ENCODE measurements around the gene GIGYF2.
"Not testable (repeated sequence)": the region's sequence is repeated elsewhere in the genome, so short reads cannot be mapped to it uniquely, and the experiment has no call there.

GIGYF2 gene

DNA sequence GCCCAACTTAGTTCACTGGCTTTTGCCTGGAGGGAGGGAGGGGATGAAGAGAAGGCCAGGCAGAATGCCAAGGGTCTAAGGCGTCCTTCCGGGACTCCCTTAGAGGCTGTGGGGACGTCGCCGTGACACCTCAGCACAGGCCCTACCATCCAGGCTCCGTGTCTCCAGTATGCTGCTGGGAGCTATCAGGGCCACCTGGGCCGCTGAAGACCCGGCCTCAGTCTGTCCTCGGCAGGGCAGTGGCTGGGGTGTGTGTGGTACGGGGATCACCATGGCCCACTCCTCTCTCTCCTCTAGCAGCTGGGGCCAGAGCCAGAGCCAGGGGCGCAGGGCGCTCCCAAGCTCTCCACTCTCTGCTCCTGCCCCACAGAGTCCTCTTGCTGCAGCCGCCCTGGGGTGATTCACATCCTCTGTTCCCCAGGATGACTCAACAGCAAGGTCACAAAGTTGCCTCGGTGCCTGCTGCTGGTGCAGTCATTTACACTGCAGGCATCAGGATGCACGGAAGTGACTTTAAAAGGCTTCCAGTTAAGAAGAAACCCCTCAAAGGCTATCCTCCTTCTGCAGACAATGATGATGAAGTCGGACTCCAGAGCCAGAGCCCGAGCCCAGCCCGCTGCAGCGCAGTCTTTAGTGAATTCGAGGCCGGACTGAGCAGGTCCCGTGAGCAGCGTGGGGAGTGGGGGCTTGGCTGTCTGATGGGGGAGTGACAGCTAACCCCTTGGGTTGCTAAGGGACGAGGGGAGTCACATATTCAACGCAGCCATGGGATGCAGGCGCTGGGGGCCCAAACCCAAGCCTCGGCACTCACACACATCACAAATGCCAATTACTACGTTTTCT lies 204.8 kb downstream of the GIGYF2 start:
- POLR2A ChIA-PET (ENCODE audit: low non-redundant PET): interaction anchor here (0.6 kb wide), 1 partner anchor 41 kb away, joined by 3 read pairs; no protein-coding TSS in a partner anchor
- CTCF ChIA-PET: interaction anchor here (0.7 kb wide), 1 partner anchor 99 kb away, joined by 3 read pairs; no protein-coding TSS in a partner anchor
- DNase-seq (ENCODE audit: low spot score): peak; percentile 90
- TF ChIP-seq, protein P1, sequence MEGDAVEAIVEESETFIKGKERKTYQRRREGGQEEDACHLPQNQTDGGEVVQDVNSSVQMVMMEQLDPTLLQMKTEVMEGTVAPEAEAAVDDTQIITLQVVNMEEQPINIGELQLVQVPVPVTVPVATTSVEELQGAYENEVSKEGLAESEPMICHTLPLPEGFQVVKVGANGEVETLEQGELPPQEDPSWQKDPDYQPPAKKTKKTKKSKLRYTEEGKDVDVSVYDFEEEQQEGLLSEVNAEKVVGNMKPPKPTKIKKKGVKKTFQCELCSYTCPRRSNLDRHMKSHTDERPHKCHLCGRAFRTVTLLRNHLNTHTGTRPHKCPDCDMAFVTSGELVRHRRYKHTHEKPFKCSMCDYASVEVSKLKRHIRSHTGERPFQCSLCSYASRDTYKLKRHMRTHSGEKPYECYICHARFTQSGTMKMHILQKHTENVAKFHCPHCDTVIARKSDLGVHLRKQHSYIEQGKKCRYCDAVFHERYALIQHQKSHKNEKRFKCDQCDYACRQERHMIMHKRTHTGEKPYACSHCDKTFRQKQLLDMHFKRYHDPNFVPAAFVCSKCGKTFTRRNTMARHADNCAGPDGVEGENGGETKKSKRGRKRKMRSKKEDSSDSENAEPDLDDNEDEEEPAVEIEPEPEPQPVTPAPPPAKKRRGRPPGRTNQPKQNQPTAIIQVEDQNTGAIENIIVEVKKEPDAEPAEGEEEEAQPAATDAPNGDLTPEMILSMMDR (conservative IDR thresholded peaks at IDR 0.05; ENCODE audit: low read depth): no peak
- H3K27ac ChIP-seq: peak overlapping the region; percentile 92

- POLR2A ChIA-PET (ENCODE audit: low non-redundant PET): no interaction called here
- DNase-seq (ENCODE audit: low spot score): no peak
- TF ChIP-seq, protein P1 (conservative IDR thresholded peaks at IDR 0.05; ENCODE audit: low read depth): no peak
- H3K27ac ChIP-seq: peak overlapping the region; percentile 51
- CTCF ChIA-PET: no interaction called here
Observed at GRCh38 chr2:232903989-232904388, 206.9 kb downstream of the GIGYF2 start.

- POLR2A ChIA-PET (ENCODE audit: low non-redundant PET); CTCF ChIA-PET; H3K27ac ChIP-seq; DNase-seq (ENCODE audit: low spot score): not testable (repeated sequence)
Observed at GRCh38 chr2:232906867-232907717, 210.0 kb downstream of the GIGYF2 start.

- POLR2A ChIA-PET (ENCODE audit: low non-redundant PET): not testable (repeated sequence)
Observed at GRCh38 chr2:232907718-232908085, 210.6 kb downstream of the GIGYF2 start.

DNA sequence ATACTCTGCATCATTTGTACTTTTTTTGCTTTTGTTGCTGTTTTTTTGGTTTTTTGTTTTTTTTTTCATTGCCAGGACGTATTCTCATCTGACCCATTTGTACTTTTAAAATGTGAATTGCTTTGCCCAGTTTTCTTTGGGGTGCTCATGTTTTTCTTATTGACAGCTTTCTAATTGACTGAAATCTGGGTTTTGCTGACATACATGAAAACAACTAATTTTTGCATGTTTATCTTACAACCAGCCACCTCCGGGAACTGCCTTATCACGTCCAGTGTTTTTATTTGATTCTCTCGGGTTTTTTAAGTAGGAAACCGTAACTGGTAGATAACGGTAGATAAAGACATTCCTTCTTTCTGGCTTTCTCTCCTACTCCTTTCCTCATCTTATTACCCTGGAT lies 211.6 kb downstream of the GIGYF2 start:
- DNase-seq (ENCODE audit: low spot score): no peak
- no peak overlapping the region for H3K27ac ChIP-seq
- ChIA-PET CTCF (no interaction called here), POLR2A (ENCODE audit: low non-redundant PET) (no interaction called here)
- TF ChIP-seq, protein P1 (conservative IDR thresholded peaks at IDR 0.05; ENCODE audit: low read depth): no peak

More at GRCh38 chr2:232907718-232908085, 210.6 kb downstream of the GIGYF2 start:
- DNase-seq (ENCODE audit: low spot score); CTCF ChIA-PET; H3K27ac ChIP-seq: not testable (repeated sequence)

All from RWPE1 (cell line).